Measurements from ENCODE around the gene DGKA. TPM values are rescaled to one million over a fixed set of nuclear protein-coding genes. Genes with fewer than 3 reads are reported as not detected.

The DGKA gene
- total and polyA plus RNA-seq, 2 of the 13 experiments (the other 11 are each of a cell fraction or from before 2014, with no cell fraction given): 2.4 to 5.4 TPM

- TF ChIP-seq, protein P1, sequence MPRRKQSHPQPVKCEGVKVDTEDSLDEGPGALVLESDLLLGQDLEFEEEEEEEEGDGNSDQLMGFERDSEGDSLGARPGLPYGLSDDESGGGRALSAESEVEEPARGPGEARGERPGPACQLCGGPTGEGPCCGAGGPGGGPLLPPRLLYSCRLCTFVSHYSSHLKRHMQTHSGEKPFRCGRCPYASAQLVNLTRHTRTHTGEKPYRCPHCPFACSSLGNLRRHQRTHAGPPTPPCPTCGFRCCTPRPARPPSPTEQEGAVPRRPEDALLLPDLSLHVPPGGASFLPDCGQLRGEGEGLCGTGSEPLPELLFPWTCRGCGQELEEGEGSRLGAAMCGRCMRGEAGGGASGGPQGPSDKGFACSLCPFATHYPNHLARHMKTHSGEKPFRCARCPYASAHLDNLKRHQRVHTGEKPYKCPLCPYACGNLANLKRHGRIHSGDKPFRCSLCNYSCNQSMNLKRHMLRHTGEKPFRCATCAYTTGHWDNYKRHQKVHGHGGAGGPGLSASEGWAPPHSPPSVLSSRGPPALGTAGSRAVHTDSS (CRISPR knock-in tag; conservative IDR thresholded peaks at IDR 0.05): no peak
- TF ChIP-seq ZBTB7B (CRISPR knock-in tag; IDR thresholded peaks at IDR 0.05) (peak; percentile 94), ZNF841 (CRISPR knock-in tag; IDR thresholded peaks at IDR 0.05; ENCODE audit: borderline replicate concordance) (no peak), ARID4A (CRISPR knock-in tag; IDR thresholded peaks at IDR 0.05; ENCODE audit: borderline replicate concordance) (peak; percentile 9; the same call in 1 of the 2 replicates), ZNF256 (CRISPR knock-in tag; conservative IDR thresholded peaks at IDR 0.05) (no peak; the same call in 1 of the 2 replicates), ZNF746 (CRISPR knock-in tag; IDR thresholded peaks at IDR 0.05) (no peak), CREB3 (CRISPR knock-in tag; IDR thresholded peaks at IDR 0.05) (no peak), NFIC (IDR thresholded peaks at IDR 0.05; ENCODE audit: low read length) (no peak), SP5 (CRISPR knock-in tag; IDR thresholded peaks at IDR 0.05; ENCODE audit: borderline replicate concordance, low read depth) (peak; percentile 67; the same call in 1 of the 2 replicates), KDM5A (IDR thresholded peaks at IDR 0.05; ENCODE audit: borderline replicate concordance, low read length) (peak; percentile 83; the same call in 1 of the 2 replicates), ETV5 (CRISPR knock-in tag; IDR thresholded peaks at IDR 0.05; ENCODE audit: borderline replicate concordance) (peak; percentile 92), SMAD1 (CRISPR knock-in tag; IDR thresholded peaks at IDR 0.05; ENCODE audit: borderline replicate concordance, low read depth) (no peak), ZNF879 (CRISPR knock-in tag; IDR thresholded peaks at IDR 0.05) (no peak), BORCS8-MEF2B (CRISPR knock-in tag; IDR thresholded peaks at IDR 0.05) (no peak), STAG1 (CRISPR knock-in tag; IDR thresholded peaks at IDR 0.05) (0 out of 2 replicates have a peak, but pooled peaks have one; percentile 11), KAT7 (CRISPR knock-in tag; IDR thresholded peaks at IDR 0.05; ENCODE audit: borderline replicate concordance) (peak; percentile 43), HDAC2 (CRISPR knock-in tag; IDR thresholded peaks at IDR 0.05) (no peak), KLF13 (CRISPR knock-in tag; IDR thresholded peaks at IDR 0.05) (no peak), MED13 (CRISPR knock-in tag; IDR thresholded peaks at IDR 0.05) (peak; percentile 16; the same call in 1 of the 2 replicates), TOE1 (CRISPR knock-in tag; IDR thresholded peaks at IDR 0.05) (no peak), ZNF550 (CRISPR knock-in tag; IDR thresholded peaks at IDR 0.05; ENCODE audit: borderline replicate concordance) (no peak), ZNF333 (CRISPR knock-in tag; IDR thresholded peaks at IDR 0.05; ENCODE audit: borderline replicate concordance) (0 out of 2 replicates have a peak, but pooled peaks have one; percentile 63)
- TF ChIP-seq, protein P2, sequence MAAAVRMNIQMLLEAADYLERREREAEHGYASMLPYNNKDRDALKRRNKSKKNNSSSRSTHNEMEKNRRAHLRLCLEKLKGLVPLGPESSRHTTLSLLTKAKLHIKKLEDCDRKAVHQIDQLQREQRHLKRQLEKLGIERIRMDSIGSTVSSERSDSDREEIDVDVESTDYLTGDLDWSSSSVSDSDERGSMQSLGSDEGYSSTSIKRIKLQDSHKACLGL (CRISPR knock-in tag; IDR thresholded peaks at IDR 0.05): 0 out of 2 replicates have a peak, but pooled peaks have one; percentile 10
Measured at GRCh38 chr12:55926738-55927587, 4.0 kb upstream of the DGKA start (continued).
